Dermis microvascular lymphatic vessel endothelial cell (primary cell): ENCODE measurements around the gene CERT1. TPM values are rescaled to one million over a fixed set of nuclear protein-coding genes. Genes with fewer than 3 reads are reported as not detected.

Experiments used
- DNase-seq, 2 donors: peaks; one replicate each; pipeline versions ENCODE4 v3.0.0 to v3.0.0-alpha.2; 2010; ENCODE audit warnings: low read depth in 2 of 2
- total RNA-seq: library from RNA; depleted of rRNA; stranded (reverse); fragments of >200 nt; gene quantifications from 2 replicates; pipeline ENCODE4 v1.2.1, GENCODE V29; 2014

CERT1 gene
- total RNA-seq, 1 donor from 2014 or later: 20.0 TPM

DNA sequence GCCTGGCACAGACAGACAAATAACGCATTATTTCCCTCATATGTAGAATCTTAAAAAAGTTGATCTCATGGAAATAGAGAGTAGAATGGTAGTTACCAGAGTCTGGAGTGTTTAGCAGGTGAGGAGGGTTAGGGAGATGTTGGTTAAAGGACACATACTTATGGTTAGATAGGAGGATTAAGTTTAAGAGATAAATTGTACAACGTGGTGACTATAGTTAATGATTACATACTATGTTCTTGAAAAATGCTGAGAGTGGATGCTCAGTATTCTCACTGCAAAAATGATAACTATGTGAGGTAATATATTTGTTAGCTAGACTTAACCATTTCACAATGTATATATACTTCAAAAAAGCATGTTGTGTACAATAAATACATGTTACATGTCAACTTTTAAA is 38.0 kb downstream of the CERT1 start:
- DNase-seq: no peak

DNA sequence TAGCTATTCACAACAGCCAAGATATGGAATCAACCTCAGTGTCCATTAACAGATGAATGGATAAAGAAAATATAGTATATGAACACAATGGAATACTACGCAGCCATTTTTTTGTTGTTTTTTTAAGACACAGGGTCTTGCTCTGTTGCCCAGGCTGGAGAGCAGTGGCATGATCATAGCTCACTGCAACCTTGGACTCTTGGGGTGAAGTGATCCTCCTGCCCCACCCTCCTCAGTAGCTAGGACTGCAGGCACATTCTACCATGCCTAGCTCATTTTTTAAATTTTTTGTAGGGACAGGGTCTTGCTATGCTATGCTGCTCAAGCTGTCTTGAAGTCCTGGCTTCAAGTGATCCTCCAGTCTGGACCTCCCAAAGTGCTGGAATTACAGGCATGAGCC is 38.5 kb downstream of the CERT1 start:
- DNase-seq: no peak

GRCh38 chr5:75471193-75471592 is 40.2 kb downstream of the CERT1 start:
- no peak for DNase-seq

DNA sequence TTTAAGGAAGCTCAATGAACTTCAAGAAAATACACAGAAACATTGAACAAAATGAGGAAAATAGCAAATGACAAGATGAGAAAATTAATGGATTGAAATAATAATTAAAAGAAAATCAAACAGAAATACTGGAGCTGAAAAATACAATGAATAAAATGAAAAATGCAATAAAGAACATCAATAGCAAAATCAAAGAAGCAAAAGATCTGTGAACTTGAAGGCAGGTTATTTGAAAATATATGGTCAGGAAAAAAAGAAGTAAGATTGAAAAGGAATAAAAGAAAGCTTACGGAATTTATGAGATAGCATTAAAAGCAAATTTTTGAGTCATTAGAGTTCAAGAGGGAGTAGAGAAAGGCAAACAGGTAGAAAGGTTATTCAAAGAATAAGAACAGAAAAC is 42.4 kb downstream of the CERT1 start:
- DNase-seq: no peak

DNA sequence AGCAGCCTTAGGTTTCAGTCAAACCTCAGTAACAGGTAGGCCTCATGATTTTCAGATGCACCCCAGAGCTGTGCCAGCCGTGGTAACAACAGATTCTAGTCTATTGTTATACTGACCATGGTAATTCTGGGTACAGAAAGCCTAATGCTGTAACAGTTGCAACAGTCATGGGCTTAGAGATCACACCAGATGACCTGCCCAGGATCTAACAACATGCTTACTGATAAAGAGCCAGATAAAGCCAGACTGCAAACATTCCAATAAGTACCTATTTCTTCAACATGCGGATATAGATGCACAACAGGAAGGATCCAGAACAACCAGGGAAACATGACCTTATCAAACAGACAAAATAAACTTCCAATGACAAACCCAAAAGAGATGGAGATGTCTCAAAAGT is 42.8 kb downstream of the CERT1 start:
- DNase-seq: no peak

GRCh38 chr5:75466006-75466716 is 45.3 kb downstream of the CERT1 start:
- DNase-seq: no peak

DNA sequence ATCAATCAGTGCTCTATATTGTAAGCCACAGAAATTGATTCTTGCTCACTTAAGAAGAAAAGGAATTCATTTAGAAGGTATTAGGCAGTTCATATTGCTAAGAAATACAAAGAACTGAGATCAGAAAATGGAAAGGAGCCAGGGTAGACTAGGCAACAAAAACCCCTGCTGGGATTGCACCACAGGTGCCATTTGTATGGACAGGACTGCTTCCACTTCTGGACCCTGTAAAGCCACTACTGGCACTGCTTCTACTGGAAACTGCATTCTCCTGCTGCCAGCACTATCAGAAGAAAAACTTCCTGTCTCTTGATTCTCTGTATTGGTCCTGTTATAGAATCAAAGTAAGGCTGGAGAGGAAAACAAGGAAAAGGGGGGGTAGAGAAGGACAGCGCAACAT is 45.9 kb downstream of the CERT1 start:
- DNase-seq: peak; percentile 67 to 80

DNA sequence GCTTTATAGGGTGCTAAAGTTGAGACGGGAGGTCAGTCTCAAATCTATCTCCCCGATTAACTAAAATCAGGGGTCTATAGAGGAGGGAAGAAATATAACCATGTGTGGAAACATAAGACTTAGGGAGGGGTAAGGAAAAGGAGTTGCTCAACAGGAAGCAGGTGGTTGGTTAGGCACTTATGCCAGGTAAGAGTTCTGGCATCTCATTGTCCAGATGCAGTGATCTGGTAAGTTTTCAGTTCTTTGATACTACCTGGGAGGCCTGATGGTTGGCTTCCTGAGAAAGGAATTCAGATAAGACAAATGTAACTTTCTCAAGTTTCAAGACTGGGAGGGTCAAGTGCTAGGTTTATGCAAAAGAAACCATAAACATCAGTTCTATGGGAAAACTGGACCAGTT is 47.7 kb downstream of the CERT1 start:
- no peak for DNase-seq

DNA sequence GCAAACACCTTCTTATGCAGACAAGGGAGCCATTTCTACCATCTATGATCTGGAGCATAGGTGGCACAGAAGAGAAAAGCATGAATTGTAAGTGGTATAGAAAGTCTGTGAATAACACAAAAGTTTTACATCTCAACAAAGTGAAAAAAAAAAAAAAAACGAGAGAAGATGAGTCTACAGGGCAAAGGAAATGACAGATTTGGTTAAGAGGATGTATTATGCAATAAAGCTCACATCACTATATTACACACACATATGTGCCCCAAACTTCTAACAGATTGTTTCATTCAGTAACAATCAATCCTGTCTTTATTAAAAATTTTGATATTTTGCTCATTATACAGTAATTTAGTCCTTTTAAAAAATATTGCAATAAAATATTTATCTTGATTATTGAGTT is 49.8 kb downstream of the CERT1 start:
- DNase-seq: peak; percentile 17 to 30

DNA sequence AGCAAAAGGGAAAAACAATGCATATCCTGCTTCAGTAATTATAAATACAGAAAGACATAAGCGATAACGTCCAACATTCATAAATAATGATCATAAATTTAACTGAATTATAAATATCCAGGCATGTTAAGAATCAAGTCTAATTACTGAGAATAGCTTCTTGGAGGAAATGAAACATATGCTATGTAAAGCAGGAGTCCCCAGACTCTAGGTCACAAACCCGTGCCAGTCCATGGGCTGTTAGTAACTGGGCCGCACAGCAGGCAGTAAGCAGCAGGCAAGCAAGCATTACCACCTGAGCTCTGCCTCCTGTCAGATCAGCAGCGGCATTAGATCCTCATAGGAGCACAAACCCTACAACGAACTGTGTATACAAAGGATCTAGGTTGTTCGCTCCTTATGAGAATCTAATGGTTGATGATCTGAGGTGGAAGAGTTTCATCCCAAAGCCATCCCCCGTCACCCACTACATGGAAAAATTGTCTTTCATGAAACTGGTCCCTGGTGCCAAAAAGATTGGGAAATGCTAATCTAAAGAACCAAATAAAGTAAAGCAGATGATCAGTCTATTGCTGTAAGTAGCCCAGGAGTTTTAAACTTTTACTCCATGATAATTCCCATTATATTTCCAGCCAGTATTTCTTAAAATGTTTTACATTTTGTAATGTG is 50.4 kb downstream of the CERT1 start:
- DNase-seq: no peak

GRCh38 chr5:75460532-75460931 is 50.9 kb downstream of the CERT1 start:
- DNase-seq: no peak

DNA sequence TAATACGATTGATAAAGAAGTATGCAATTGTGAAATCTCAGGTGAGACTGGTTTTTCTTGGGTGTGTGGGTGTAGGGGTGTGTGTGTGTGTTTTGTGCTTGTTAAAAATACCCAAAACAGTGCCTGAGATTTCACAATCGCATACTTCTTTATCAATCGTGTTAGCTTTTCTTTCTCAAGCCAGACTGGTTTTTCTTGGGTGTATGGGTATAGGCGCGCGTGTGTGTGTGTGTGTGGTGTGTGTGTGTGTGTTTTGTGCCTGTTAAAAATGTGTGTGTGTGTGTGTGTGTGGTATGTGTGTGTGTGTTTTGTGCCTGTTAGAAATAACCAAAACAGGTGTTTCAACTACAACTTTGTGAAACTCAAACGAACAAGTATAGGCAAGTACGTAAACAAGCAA is 53.7 kb downstream of the CERT1 start:
- no peak for DNase-seq

DNA sequence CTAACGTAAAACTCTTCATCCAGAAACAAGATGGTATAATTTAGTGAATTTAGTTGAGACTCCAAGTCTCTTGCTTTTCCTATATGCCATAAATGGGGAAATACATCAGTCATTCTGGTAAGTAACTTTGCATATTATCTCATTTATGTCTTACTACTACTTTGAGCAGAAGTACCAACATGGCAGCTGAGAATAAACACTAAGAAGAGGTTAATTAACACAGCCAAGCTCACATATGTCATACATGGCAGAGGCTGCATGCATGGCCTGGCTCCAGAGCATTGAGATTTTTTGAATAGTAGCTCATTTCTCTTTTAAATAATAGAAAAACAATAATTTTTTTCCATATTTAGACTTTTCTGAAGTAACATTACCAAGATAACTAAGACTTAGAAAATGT is 54.3 kb downstream of the CERT1 start:
- no peak for DNase-seq

- no peak for DNase-seq
Observed at GRCh38 chr5:75450069-75450468, 61.4 kb downstream of the CERT1 start.

DNA sequence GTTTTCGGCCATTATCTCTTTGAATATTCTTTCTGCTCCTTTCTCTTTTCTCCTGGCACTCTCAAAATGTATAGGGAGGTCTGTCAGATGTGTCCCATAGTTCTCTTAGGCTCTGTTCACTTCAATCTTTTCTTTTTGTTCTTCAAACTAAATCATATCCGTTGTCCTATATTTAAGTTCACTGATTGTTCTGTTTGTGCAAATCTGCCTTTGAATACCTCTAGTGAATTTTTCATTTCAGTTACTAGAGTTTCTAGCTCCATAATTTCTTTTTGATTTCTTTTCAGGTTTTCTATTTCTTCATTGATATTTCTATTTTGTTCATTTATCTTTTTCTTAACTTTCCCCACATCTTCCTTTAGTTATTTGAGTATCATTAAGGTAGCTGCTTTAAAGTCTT is 65.4 kb downstream of the CERT1 start:
- DNase-seq: no peak

DNA sequence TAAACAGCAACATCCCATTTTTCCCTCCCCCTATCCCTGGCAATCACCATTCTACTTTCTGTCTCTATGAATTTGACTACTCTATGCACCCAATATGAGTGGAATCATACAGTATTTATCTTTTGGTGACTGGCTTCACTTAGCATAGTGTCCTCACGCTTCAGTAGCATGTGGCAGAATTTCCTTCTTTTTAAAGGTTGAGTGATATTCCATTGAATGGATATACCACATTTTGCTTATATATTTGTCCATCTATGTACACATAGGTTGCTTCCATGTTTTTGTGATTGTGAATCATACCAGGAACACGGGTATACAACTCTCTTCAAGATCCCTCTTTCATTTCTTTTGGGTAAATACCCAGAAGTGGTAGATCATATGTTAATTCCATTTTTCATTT is 69.9 kb downstream of the CERT1 start:
- DNase-seq: no peak

GRCh38 chr5:75439276-75439675 is 72.2 kb downstream of the CERT1 start:
- no peak for DNase-seq

GRCh38 chr5:75438722-75439121 is 72.7 kb downstream of the CERT1 start:
- DNase-seq: no peak

GRCh38 chr5:75435096-75435495 is 76.3 kb downstream of the CERT1 start:
- DNase-seq: no peak

DNA sequence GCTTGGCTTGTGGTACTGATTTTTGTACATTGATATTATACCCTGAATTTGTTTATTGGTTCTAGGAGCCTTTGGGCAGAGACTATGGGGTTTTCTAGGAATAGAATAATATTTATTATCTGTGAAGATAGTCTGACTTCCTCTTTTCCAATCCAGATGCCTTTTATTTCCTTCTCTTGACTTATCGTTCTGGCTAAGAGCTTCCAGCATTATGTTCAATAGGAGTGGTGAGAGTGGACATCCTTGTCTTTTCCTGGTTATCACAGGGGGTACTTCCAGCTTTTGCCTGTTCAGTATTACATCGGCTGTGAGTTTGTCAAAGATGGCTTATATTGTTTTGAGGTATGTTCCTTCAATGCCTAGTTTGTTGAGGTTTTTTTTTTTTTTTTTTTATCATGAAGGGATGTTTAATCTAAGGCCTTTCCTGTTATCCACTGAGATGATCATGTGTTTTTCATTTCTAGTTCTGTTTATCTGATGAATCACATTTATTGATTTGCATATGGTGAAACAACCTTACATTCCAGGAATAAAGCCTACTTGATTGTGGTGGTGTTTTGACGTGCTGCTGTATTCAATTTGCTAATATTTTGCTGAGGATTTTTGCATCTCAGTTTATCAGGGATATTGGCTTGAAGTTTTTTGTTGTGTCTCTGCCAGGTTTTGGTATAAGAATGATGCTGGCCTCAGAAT is 77.5 kb downstream of the CERT1 start:
- no peak for DNase-seq

- no peak for DNase-seq
Observed at GRCh38 chr5:75414241-75414640, 97.2 kb downstream of the CERT1 start.

DNA sequence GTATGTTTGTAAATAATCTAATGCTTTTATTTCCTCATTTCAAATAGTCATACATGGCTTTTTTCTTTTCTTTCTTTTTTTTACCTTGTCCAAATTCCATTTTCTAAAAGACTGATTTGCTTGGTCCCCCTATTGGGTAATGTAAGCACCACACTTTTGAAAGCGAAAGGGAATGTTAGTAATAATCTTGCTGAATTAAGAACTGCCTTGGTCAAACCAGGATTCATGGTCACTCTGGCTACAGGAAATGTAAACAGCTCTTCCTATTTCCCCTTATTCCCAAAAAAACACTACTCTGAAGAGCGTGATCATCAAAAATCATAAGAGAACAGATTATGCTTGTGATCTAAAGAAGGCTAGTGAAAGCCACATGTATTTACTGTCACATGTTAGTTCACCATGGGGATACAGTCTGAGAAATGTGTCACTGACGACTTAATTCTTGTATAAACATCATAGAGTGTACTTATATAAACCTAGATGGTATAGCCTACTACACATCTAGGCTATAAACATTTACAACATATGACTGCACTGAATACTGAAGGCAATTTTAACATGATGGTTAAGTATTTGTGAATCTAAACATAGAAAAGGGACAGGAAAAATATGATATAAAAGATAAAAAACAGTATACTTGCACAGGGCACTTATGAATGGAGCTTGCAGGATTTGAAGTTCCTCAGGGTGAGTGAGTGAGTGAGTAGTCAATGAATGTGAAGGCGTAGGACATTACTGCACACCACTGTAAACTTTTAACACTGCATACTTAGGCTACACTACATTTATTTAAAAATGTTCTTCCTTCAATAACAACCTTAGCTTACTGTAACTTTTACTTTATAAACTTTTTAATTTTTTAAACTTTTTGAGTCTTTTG is 99.1 kb downstream of the CERT1 start:
- DNase-seq: peak; percentile 7 to 60
